PC-3 (cell line): ENCODE results near the gene PCBP3. TPM values are rescaled to one million over a fixed set of nuclear protein-coding genes. Genes with fewer than 3 reads are reported as not detected.

Experiments
- ATAC-seq: fragments of 200-7000 bp; cut with Tn5 transposase; 2 replicates; pipeline ENCODE4 v1.9.1; 2020; ENCODE audit warnings: mild to moderate bottlenecking, moderate library complexity
- BruUV-seq: library from RNA; stranded (reverse); fragments of 400-500 nt; replicated peaks from 2 replicates; lab custom pipeline; 2021; lab: Mats Ljungman, UMichigan
- CTCF ChIA-PET: fragments of 300-600 bp; sonication (Branson Sonifier 250); formaldehyde crosslinking; loops from one replicate; lab custom pipeline; 2022; ENCODE audit warnings: antibody characterized with exemption; lab: Charles Lee
- POLR2A ChIA-PET: fragments of 300-600 bp; sonication (Branson Sonifier 250); formaldehyde crosslinking; loops from one replicate; lab custom pipeline; 2022; ENCODE audit warnings: antibody characterized with exemption; ENCODE audit not compliant: unreplicated experiment; lab: Charles Lee
- DNase-seq: peaks from one replicate; pipeline ENCODE4 v3.0.0-alpha.2; 2015
- H2AFZ ChIP-seq: fragments of 300-600 bp; sonication (generic); 2 replicates; pipeline ENCODE4 v1.6.0; 2016; ENCODE audit warnings: antibody characterized with exemption, low read length
- H3F3A ChIP-seq: fragments of 300-600 bp; sonication (generic); one replicate; pipeline ENCODE4 v1.6.0; 2017; ENCODE audit warnings: antibody characterized with exemption, low read length, control low read depth, mild to moderate bottlenecking; ENCODE audit not compliant: unreplicated experiment
- H3K27ac ChIP-seq: fragments of 300-600 bp; sonication (generic); 2 replicates; pipeline ENCODE4 v1.5.1; 2016; ENCODE audit warnings: mild to moderate bottlenecking, low read length
- H3K27me3 ChIP-seq: fragments of 300-600 bp; sonication (generic); 2 replicates; pipeline ENCODE4 v1.6.1; 2016; ENCODE audit warnings: low read length, mixed read lengths
- H3K36me3 ChIP-seq: fragments of 300-600 bp; sonication (generic); 2 replicates; pipeline ENCODE4 v1.6.1; 2016; ENCODE audit warnings: low read depth, mixed run types, low read length, mixed read lengths
- H3K4me1 ChIP-seq: fragments of 300-600 bp; sonication (generic); 2 replicates; pipeline ENCODE4 v1.5.1; 2016; ENCODE audit warnings: low read length; ENCODE audit not compliant: insufficient read depth
- H3K4me2 ChIP-seq: fragments of 300-600 bp; sonication (generic); 2 replicates; pipeline ENCODE4 v1.6.0; 2016; ENCODE audit warnings: low read length
- H3K4me3 ChIP-seq: fragments of 300-600 bp; sonication (generic); 2 replicates; pipeline ENCODE4 v1.5.1; 2016; ENCODE audit warnings: mild to moderate bottlenecking, low read length, mixed read lengths
- H3K79me2 ChIP-seq: fragments of 300-600 bp; sonication (generic); 2 replicates; pipeline ENCODE4 v1.6.1; 2017; ENCODE audit warnings: low read length, mixed read lengths
- H3K9ac ChIP-seq: fragments of 300-600 bp; sonication (generic); 2 replicates; pipeline ENCODE4 v1.6.0; 2016; ENCODE audit warnings: mild to moderate bottlenecking, low read length
- H3K9me2 ChIP-seq: fragments of 300-600 bp; sonication (generic); replicated peaks from 2 replicates; pipeline ENCODE4 v1.6.1; 2016; ENCODE audit warnings: mixed run types, low read length, mixed read lengths
- H3K9me3 ChIP-seq: fragments of 300-600 bp; sonication (generic); 2 replicates; pipeline ENCODE4 v1.6.1; 2016; ENCODE audit warnings: low read length, mixed read lengths
- H4K20me1 ChIP-seq: fragments of 300-600 bp; sonication (generic); 2 replicates; pipeline ENCODE4 v1.6.1; 2016; ENCODE audit warnings: low read length, mixed read lengths
- CTCF ChIP-seq: fragments of 300-600 bp; sonication (generic); conservative IDR thresholded peaks from 2 replicates; pipeline ENCODE4 v1.5.1; 2017; ENCODE audit warnings: antibody characterized with exemption, low read depth, mild to moderate bottlenecking, low read length
- EZH2 ChIP-seq: fragments of 300-600 bp; sonication (generic); IDR thresholded peaks from one replicate; pipeline ENCODE4 v1.6.1; 2017; ENCODE audit warnings: antibody characterized with exemption, mild to moderate bottlenecking, low read length; ENCODE audit not compliant: unreplicated experiment
- EZH2phosphoT487 ChIP-seq: fragments of 300-600 bp; sonication (generic); IDR thresholded peaks from 2 replicates; pipeline ENCODE4 v1.6.1; 2018; ENCODE audit warnings: mild to moderate bottlenecking, antibody characterized with exemption, low read length, borderline replicate concordance
- intact Hi-C: fragments of 100-400 bp; cut with micrococcal nuclease; formaldehyde crosslinking; loops from 2 replicates; pipeline ENCODE4 v1.9.0; 2023
- total RNA-seq: library from RNA; depleted of rRNA; stranded (reverse); fragments of >200 nt; gene quantifications from 2 replicates; pipeline ENCODE4 v1.2.3, GENCODE V29; 2014

The PCBP3 gene
- total RNA-seq, 1 experiment from 2014 or later: 2.4 TPM

DNA sequence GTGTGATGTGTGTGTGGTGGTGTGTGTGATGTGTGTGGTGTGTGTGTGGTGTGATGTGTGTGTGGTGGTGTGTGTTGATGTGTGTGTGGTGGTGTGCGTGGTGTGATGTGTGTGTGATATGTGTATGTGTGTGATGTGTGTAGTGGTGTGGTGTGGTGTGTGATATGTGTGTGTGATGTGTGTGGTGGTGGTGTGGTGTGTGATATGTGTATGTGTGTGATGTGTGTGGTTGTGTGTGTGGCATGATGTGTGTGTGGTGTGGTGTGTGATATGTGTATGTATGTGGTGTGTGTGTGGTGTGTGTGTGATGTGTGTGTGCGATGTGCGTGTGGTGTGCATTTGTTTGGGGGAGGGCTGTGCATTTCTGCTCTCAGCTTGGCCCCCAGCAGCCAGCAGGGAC lies 7.1 kb upstream of the PCBP3 start:
- H3K36me3 ChIP-seq: no peaks in the 10 kb centered on the region
- H3K9ac ChIP-seq: no peak overlapping the region
- POLR2A ChIA-PET: no interaction called here
- no peaks in the 10 kb centered on the region for H3K9me2 ChIP-seq
- DNase-seq (no peak), ATAC-seq (no peak)
- no peak overlapping the region for H3K4me3 ChIP-seq
- H3K4me2 ChIP-seq: no peak overlapping the region
- TF ChIP-seq EZH2: no peak
- TF ChIP-seq CTCF: no peak
- no peak for TF ChIP-seq EZH2phosphoT487
- no peaks in the 10 kb centered on the region for H3K27me3 ChIP-seq
- H2AFZ ChIP-seq: no peak overlapping the region
- H3K79me2 ChIP-seq: no peaks in the 10 kb centered on the region
- CTCF ChIA-PET: no interaction called here
- BruUV-seq: no TSS peak
- peaks cover 5% of the 10 kb centered on the region; the same call in 1 of the 2 replicates for H3K4me1 ChIP-seq
- no peaks in the 10 kb centered on the region for H4K20me1 ChIP-seq
- 0 out of 2 replicates have a peak, but pooled peaks cover 8% of the 10 kb centered on the region for H3K9me3 ChIP-seq
- intact Hi-C loops: no loop called here
- peaks cover 5% of the 10 kb centered on the region for H3F3A ChIP-seq
- no peak overlapping the region for H3K27ac ChIP-seq

GRCh38 chr21:45636951-45637646 lies 6.4 kb upstream of the PCBP3 start:
- Histone ChIP-seq H3K27me3 (no peaks in the 10 kb centered on the region), H3K79me2 (no peaks in the 10 kb centered on the region), H3K9me3 (0 out of 2 replicates have a peak, but pooled peaks cover 8% of the 10 kb centered on the region), H3K4me3 (no peak overlapping the region), H2AFZ (no peak overlapping the region), H3K9ac (no peak overlapping the region), H3K9me2 (no peaks in the 10 kb centered on the region), H3K36me3 (no peaks in the 10 kb centered on the region), H3K4me1 (peaks cover 5% of the 10 kb centered on the region; the same call in 1 of the 2 replicates), H3K4me2 (no peak overlapping the region), H4K20me1 (no peaks in the 10 kb centered on the region), H3F3A (peaks cover 5% of the 10 kb centered on the region), H3K27ac (no peak overlapping the region)
- no peak for TF ChIP-seq CTCF
- TF ChIP-seq EZH2: no peak
- no peak for TF ChIP-seq EZH2phosphoT487
- intact Hi-C loops: no loop called here
- BruUV-seq: no TSS peak
- ATAC-seq (no peak), DNase-seq (no peak)
- CTCF ChIA-PET: no interaction called here
- POLR2A ChIA-PET: no interaction called here

DNA sequence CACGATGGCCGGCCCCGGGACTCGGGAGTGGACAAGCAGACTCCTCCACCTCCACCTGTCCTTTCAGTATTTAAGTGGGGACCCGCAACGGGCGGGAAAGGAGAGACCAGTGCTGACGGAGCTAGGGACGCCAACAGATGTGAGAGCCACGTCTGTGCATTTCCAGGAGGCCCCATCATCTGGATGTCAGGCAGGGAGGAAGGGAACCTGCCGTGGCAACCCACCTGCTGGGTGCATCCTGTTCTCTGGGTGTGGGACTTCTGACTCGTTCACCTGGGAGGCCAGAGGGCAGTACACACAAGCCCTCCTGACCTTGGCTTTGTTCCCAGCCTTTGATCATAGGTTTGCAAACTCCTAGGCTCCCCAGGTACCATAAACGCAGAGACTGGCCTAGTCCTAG lies 5.6 kb upstream of the PCBP3 start:
- Histone ChIP-seq H3K4me3 (no peak overlapping the region), H3K9me3 (0 out of 2 replicates have a peak, but pooled peaks cover 8% of the 10 kb centered on the region), H3K27me3 (no peaks in the 10 kb centered on the region), H2AFZ (no peak overlapping the region), H3K36me3 (no peaks in the 10 kb centered on the region), H3K9me2 (no peaks in the 10 kb centered on the region), H3K79me2 (no peaks in the 10 kb centered on the region), H3F3A (peaks cover 5% of the 10 kb centered on the region), H4K20me1 (no peaks in the 10 kb centered on the region), H3K4me1 (peaks cover 5% of the 10 kb centered on the region; the same call in 1 of the 2 replicates), H3K9ac (no peak overlapping the region), H3K4me2 (no peak overlapping the region), H3K27ac (no peak overlapping the region)
- intact Hi-C loops: no loop called here
- ATAC-seq (no peak), DNase-seq (no peak)
- ChIA-PET POLR2A (no interaction called here), CTCF (no interaction called here)
- TF ChIP-seq EZH2phosphoT487 (no peak), CTCF (no peak), EZH2 (no peak)
- BruUV-seq: no TSS peak
